Hepatocyte (in vitro differentiated cells): Measurements from ENCODE around the gene LRRIQ4.

Experiments
- CTCF ChIP-seq: fragments of 200-600 bp; sonication (generic); IDR thresholded peaks from 2 replicates; pipeline ENCODE4 v1.5.1; 2016; ENCODE audit warnings: antibody characterized with exemption, mild to moderate bottlenecking; ENCODE audit not compliant: poor library complexity
- EZH2 ChIP-seq: fragments of 200-600 bp; sonication (generic); IDR thresholded peaks from 2 replicates; pipeline ENCODE4 v1.6.1; 2016; ENCODE audit warnings: antibody characterized with exemption, mild to moderate bottlenecking, borderline replicate concordance

GRCh38 chr3:169857811-169858210 is 45.1 kb downstream of the LRRIQ4 start:
- no peak for TF ChIP-seq CTCF
- TF ChIP-seq EZH2 = no peak
